GM08714 (cell line): Measurements from ENCODE around the gene DIPK1B.

Experiments used
- H3K4me3 ChIP-seq: fragments of 200-500 bp; sonication (Bioruptor generic); 2 replicates; pipeline ENCODE4 v1.5.1; 2014; ENCODE audit warnings: mild to moderate bottlenecking, low read length, inconsistent platforms
- ZNF274 ChIP-seq: IDR thresholded peaks from 2 replicates; pipeline ENCODE4 v1.6.1; 2012; ENCODE audit warnings: mild to moderate bottlenecking, low read depth, low read length

DIPK1B gene

GRCh38 chr9:136769710-136770191 is 57.4 kb downstream of the DIPK1B start:
- no peak for TF ChIP-seq ZNF274

GRCh38 chr9:136771907-136772415 is 59.6 kb downstream of the DIPK1B start:
- no peak overlapping the region for H3K4me3 ChIP-seq
- no peak for TF ChIP-seq ZNF274

More at GRCh38 chr9:136769710-136770191, 57.4 kb downstream of the DIPK1B start:
- H3K4me3 ChIP-seq = no peak overlapping the region

- H3K4me3 ChIP-seq = no peak overlapping the region
- no peak for TF ChIP-seq ZNF274
Measured at GRCh38 chr9:136773386-136774044, 61.1 kb downstream of the DIPK1B start.
